Upper lobe of right lung (tissue), 1 donor: ENCODE data around the gene CCR5. TPM values are rescaled to one million over a fixed set of nuclear protein-coding genes. Genes with fewer than 3 reads are reported as not detected.

Experiments
- ATAC-seq: fragments of 200-7000 bp; cut with Tn5 transposase; one replicate; pipeline ENCODE4 v1.9.1; 2020; ENCODE audit warnings: mild to moderate bottlenecking, moderate library complexity
- DNase-seq: peaks from one replicate; pipeline ENCODE4 v3.0.0-alpha.2; 2020
- H3K27ac ChIP-seq: fragments of 200-600 bp; one replicate; pipeline ENCODE4 v1.8.0; 2022
- H3K27me3 ChIP-seq: fragments of 200-600 bp; one replicate; pipeline ENCODE4 v1.8.0; 2022; ENCODE audit warnings: mild to moderate bottlenecking
- H3K36me3 ChIP-seq: fragments of 200-600 bp; one replicate; pipeline ENCODE4 v1.8.0; 2022
- H3K4me1 ChIP-seq: fragments of 200-600 bp; one replicate; pipeline ENCODE4 v1.8.0; 2022
- H3K4me3 ChIP-seq: fragments of 200-600 bp; one replicate; pipeline ENCODE4 v1.8.0; 2022; ENCODE audit warnings: mild to moderate bottlenecking
- H3K9me3 ChIP-seq: fragments of 200-600 bp; one replicate; pipeline ENCODE4 v1.8.0; 2022
- intact Hi-C: fragments of 100-400 bp; cut with DNase I; formaldehyde crosslinking; loops from one replicate; pipeline ENCODE4 v1.11.0; 2022
- total RNA-seq: library from RNA; stranded (reverse); fragmentation: NEBNext Ultra II Directional; extraction: Animal tissue kit (Norgen Biotek cat#: 25700); gene quantifications from one replicate; pipeline ENCODE4 v1.2.1, GENCODE V29; 2021
- TF ChIP-seq, protein P1 (sequence below): fragments of 200-600 bp; IDR thresholded peaks from one replicate; pipeline ENCODE4 v1.8.0; 2022; ENCODE audit warnings: antibody characterized with exemption
- donor health status: DM: no; HTN: yes; CAD: no; lungs with severe emphysema.

CCR5 gene
- total RNA-seq, 1 donor from 2014 or later: 8.7 TPM

DNA sequence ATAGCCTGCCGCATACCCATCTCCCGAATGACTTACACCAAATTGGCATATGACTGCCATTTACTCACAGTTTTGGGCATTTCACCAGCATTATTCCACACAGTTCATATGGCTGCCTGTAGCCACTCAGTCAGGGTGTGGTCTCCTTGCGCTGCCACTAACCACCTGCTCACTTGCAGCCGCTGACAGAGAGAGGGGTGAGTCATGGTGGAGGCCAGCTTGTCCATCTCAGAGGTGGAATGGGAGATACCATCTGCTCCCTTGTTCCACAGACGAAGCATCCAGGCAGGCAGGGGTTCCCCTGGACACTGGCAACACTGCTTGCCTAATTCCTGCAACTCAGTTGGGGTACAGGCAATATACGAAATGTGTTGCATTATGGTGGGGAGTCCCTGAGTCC is 51.9 kb downstream of the CCR5 start:
- peaks cover 8% of the 10 kb centered on the region for H3K4me1 ChIP-seq
- ATAC-seq (peak; percentile 38), DNase-seq (no peak)
- intact Hi-C loops: no loop called here
- TF ChIP-seq, protein P1, sequence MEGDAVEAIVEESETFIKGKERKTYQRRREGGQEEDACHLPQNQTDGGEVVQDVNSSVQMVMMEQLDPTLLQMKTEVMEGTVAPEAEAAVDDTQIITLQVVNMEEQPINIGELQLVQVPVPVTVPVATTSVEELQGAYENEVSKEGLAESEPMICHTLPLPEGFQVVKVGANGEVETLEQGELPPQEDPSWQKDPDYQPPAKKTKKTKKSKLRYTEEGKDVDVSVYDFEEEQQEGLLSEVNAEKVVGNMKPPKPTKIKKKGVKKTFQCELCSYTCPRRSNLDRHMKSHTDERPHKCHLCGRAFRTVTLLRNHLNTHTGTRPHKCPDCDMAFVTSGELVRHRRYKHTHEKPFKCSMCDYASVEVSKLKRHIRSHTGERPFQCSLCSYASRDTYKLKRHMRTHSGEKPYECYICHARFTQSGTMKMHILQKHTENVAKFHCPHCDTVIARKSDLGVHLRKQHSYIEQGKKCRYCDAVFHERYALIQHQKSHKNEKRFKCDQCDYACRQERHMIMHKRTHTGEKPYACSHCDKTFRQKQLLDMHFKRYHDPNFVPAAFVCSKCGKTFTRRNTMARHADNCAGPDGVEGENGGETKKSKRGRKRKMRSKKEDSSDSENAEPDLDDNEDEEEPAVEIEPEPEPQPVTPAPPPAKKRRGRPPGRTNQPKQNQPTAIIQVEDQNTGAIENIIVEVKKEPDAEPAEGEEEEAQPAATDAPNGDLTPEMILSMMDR: no peak
- H3K27me3 ChIP-seq: no peaks in the 10 kb centered on the region
- no peak overlapping the region for H3K27ac ChIP-seq
- H3K9me3 ChIP-seq: no peaks in the 10 kb centered on the region
- no peak overlapping the region for H3K4me3 ChIP-seq
- H3K36me3 ChIP-seq: no peaks in the 10 kb centered on the region

DNA sequence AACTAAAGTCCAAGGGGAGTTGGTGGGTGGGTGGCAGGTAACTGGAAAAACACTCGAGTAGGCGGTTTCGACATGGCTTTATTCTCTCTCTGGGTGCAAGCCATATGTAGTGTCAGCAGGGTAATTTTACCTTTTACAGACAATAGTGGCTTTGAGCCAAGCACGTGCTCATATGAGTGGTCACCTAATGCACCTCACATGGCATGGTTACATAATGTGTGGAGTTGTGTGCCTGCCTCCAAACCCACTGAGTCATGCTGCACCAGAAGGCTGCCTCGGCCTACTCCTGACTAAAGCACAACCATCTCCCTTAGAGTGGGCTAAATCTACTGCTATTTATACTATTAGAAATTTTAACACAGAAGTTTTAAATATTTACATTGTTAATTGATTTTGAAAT is 52.8 kb downstream of the CCR5 start:
- H3K27ac ChIP-seq: no peak overlapping the region
- H3K36me3 ChIP-seq: no peaks in the 10 kb centered on the region
- intact Hi-C loops: no loop called here
- peaks cover 8% of the 10 kb centered on the region for H3K4me1 ChIP-seq
- H3K9me3 ChIP-seq: no peaks in the 10 kb centered on the region
- H3K4me3 ChIP-seq: no peak overlapping the region
- H3K27me3 ChIP-seq: no peaks in the 10 kb centered on the region
- TF ChIP-seq, protein P1: no peak
- ATAC-seq: peak; percentile 38
- DNase-seq: no peak

Other genes starting within 250 kb of the CCR5 start
- gene CCR1, start 162.6 kb upstream of the CCR5 start, total RNA-seq: 40.9 TPM
- gene CCR3, start 128.5 kb upstream of the CCR5 start, total RNA-seq: 0.43 TPM
- 17.8 TPM for gene CCR2, start 16.8 kb upstream of the CCR5 start, total RNA-seq
- gene CCRL2, start 36.3 kb downstream of the CCR5 start, total RNA-seq: 28.5 TPM
- gene LTF, start 94.0 kb downstream of the CCR5 start, total RNA-seq: 14.3 TPM
- not detected for gene RTP3, start 127.0 kb downstream of the CCR5 start, total RNA-seq
- 2.9 TPM for gene LRRC2, start 195.4 kb downstream of the CCR5 start, total RNA-seq
- not detected for gene FAM240A, start 241.6 kb downstream of the CCR5 start, total RNA-seq